Astrocyte of the spinal cord (primary cell): Measurements from ENCODE around the gene CRLF1.

Experiments
- DNase-seq: peaks from one replicate; pipeline ENCODE4 v3.0.0; 2011; ENCODE audit warnings: low read depth, low spot score
- H3K4me3 ChIP-seq: 2 replicates; pipeline ENCODE4 v1.5.1; 2011; ENCODE audit warnings: low read depth, mild to moderate bottlenecking, low read length, moderate library complexity
- CTCF ChIP-seq: IDR thresholded peaks from 2 replicates; pipeline ENCODE4 v1.5.1; 2012; ENCODE audit warnings: low read depth, mild to moderate bottlenecking, low read length, inconsistent platforms
- in situ Hi-C: cut with HindIII; loops from 2 replicates; pipeline ENCODE4 v1.10.0; 2017; ENCODE audit warnings: low sequenced_read_pairs

Gene CRLF1

GRCh38 chr19:18636969-18637629 lies 30.5 kb upstream of the CRLF1 start, which contains the start of gene KLHL26:
TSS of gene KLHL26 (plus strand) at chr19:18637028. CDS start at chr19:18637055, 27 bp downstream.
- no peak for DNase-seq
- TF ChIP-seq CTCF = no peak
- peak within 1 kb of the TSS; percentile 81 for H3K4me3 ChIP-seq
- in situ Hi-C loops = no loop called here

GRCh38 chr19:18636183-18636968 lies 29.8 kb upstream of the CRLF1 start:
- in situ Hi-C loops = no loop called here
- peak; percentile 96 for DNase-seq
- no peak for TF ChIP-seq CTCF
- peak overlapping the region; percentile 49 for H3K4me3 ChIP-seq

GRCh38 chr19:18635831-18636182 lies 29.2 kb upstream of the CRLF1 start:
- H3K4me3 ChIP-seq = no peak overlapping the region
- no peak for DNase-seq
- in situ Hi-C loops = no loop called here
- no peak for TF ChIP-seq CTCF

GRCh38 chr19:18634612-18635297 lies 28.2 kb upstream of the CRLF1 start:
- in situ Hi-C loops = no loop called here
- H3K4me3 ChIP-seq = no peak overlapping the region
- no peak for DNase-seq
- no peak for TF ChIP-seq CTCF

GRCh38 chr19:18633321-18633720 lies 26.7 kb upstream of the CRLF1 start:
- H3K4me3 ChIP-seq = no peak overlapping the region
- no peak for TF ChIP-seq CTCF
- no peak for DNase-seq
- in situ Hi-C loops = no loop called here

- DNase-seq = no peak
- TF ChIP-seq CTCF = no peak
- in situ Hi-C loops = no loop called here
- no peak overlapping the region for H3K4me3 ChIP-seq
Observed at GRCh38 chr19:18629166-18630088, 22.8 kb upstream of the CRLF1 start.
